ENCODE measurements around the gene GJC1.
"Not testable (repeated sequence)": the region's sequence is repeated elsewhere in the genome, so short reads cannot be mapped to it uniquely, and the experiment has no call there.

GJC1 gene

GRCh38 chr17:44757045-44757917, 72.8 kb downstream of the GJC1 start:
- H3K4me1 ChIP-seq (ENCODE audit: insufficient read depth, low read length): peaks cover 12% of the 10 kb centered on the region
- no peaks in the 10 kb centered on the region for H3K36me3 ChIP-seq (ENCODE audit: insufficient read depth, low read length)
- peaks cover 20% of the 10 kb centered on the region for H3K27me3 ChIP-seq (ENCODE audit: insufficient read depth, low read length)
- no peaks in the 10 kb centered on the region for H3K9me3 ChIP-seq (ENCODE audit: low read length)
- no peak overlapping the region for H2AFZ ChIP-seq (ENCODE audit: low read depth, low read length)
- no peak overlapping the region for H3K4me3 ChIP-seq (ENCODE audit: low read length)

DNA sequence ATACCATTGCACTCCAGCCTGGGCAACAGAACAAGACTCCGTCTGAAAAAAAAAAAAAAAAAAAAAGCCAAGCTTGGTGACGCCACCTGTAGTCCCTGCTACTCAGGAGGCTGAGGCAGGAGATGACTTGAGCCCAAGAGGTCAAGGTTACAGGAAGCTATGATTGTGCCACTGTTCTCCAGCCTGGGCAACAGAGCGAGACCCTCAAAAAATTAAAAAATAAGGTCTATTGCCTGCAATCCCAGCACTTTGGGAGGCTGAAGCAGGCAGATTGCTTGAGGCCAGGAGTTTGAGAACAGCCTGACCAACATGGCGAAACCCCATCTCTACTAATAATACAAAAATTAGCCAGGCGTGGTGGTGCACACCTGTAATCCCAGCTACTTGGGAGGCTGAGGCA, 74.9 kb downstream of the GJC1 start:
- Histone ChIP-seq H3K4me1 (ENCODE audit: insufficient read depth, low read length) (peaks cover 10% of the 10 kb centered on the region), H3K27me3 (ENCODE audit: insufficient read depth, low read length) (peaks cover 15% of the 10 kb centered on the region)
- not testable (repeated sequence) for H3K9me3 ChIP-seq (ENCODE audit: low read length); H3K4me3 ChIP-seq (ENCODE audit: low read length); H3K36me3 ChIP-seq (ENCODE audit: insufficient read depth, low read length); H2AFZ ChIP-seq (ENCODE audit: low read depth, low read length)

DNA sequence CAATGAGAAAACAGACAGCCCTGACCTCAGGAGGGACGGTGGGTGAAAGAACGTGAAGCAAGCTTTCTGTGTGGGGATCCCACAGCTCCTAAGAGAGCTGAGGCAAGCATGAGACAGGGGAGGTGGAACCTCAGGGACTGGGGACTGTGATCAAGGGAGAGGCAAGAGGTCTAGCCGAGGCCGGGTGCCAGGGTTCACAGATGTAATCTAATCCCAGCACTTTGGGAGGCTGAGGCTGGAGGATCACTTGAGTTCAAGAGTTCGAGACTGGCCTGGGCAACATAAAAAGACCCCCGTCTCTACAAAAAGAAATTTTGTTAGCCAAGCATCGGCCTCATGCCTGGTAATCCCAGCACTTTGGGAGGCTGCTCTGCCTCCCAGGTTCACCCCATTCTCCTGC, 75.8 kb downstream of the GJC1 start:
- Histone ChIP-seq H3K9me3 (ENCODE audit: low read length) (no peaks in the 10 kb centered on the region), H3K36me3 (ENCODE audit: insufficient read depth, low read length) (peaks cover 11% of the 10 kb centered on the region), H3K4me3 (ENCODE audit: low read length) (no peak overlapping the region), H3K4me1 (ENCODE audit: insufficient read depth, low read length) (peaks cover 1% of the 10 kb centered on the region), H3K27me3 (ENCODE audit: insufficient read depth, low read length) (peaks cover 7% of the 10 kb centered on the region), H2AFZ (ENCODE audit: low read depth, low read length) (no peak overlapping the region)

- H3K4me1 ChIP-seq (ENCODE audit: insufficient read depth, low read length): no peaks in the 10 kb centered on the region
- no peak overlapping the region for H2AFZ ChIP-seq (ENCODE audit: low read depth, low read length)
- peaks cover 5% of the 10 kb centered on the region for H3K27me3 ChIP-seq (ENCODE audit: insufficient read depth, low read length)
- peaks cover 21% of the 10 kb centered on the region for H3K36me3 ChIP-seq (ENCODE audit: insufficient read depth, low read length)
- H3K9me3 ChIP-seq (ENCODE audit: low read length): no peaks in the 10 kb centered on the region
- no peak overlapping the region for H3K4me3 ChIP-seq (ENCODE audit: low read length)
Observed at GRCh38 chr17:44752953-44753861, 76.9 kb downstream of the GJC1 start.

DNA sequence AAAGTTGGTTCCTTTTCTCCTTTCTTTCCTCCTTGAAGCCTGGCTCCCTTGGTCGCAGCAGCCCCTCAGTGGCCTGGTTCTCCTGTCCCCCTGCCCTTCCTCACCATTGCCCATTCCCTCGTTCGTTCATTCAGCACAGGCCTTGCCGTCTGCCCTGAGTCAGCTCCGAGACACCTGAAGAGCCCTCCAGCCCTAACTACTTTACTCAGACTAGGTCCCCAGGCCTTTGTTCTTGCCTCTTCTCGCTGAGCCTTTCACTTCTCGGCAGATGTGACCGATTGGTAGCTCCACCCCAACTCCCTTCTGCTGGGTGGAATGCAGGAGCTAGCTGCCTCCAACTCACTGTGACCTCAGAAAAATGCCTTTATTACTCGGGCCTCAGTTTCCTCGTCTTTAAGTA, 78.3 kb downstream of the GJC1 start:
- Histone ChIP-seq H3K4me1 (ENCODE audit: insufficient read depth, low read length) (no peaks in the 10 kb centered on the region), H3K4me3 (ENCODE audit: low read length) (no peak overlapping the region), H3K36me3 (ENCODE audit: insufficient read depth, low read length) (peaks cover 35% of the 10 kb centered on the region), H2AFZ (ENCODE audit: low read depth, low read length) (no peak overlapping the region), H3K9me3 (ENCODE audit: low read length) (no peaks in the 10 kb centered on the region), H3K27me3 (ENCODE audit: insufficient read depth, low read length) (no peaks in the 10 kb centered on the region)

- Histone ChIP-seq H3K36me3 (ENCODE audit: insufficient read depth, low read length) (peaks cover 36% of the 10 kb centered on the region), H2AFZ (ENCODE audit: low read depth, low read length) (no peak overlapping the region)
Observed at GRCh38 chr17:44751331-44751730, 78.8 kb downstream of the GJC1 start.

GRCh38 chr17:44749980-44750318, 80.1 kb downstream of the GJC1 start:
- Histone ChIP-seq H2AFZ (ENCODE audit: low read depth, low read length) (no peak overlapping the region), H3K4me3 (ENCODE audit: low read length) (no peak overlapping the region), H3K9me3 (ENCODE audit: low read length) (no peaks in the 10 kb centered on the region), H3K27me3 (ENCODE audit: insufficient read depth, low read length) (no peaks in the 10 kb centered on the region), H3K4me1 (ENCODE audit: insufficient read depth, low read length) (no peaks in the 10 kb centered on the region), H3K36me3 (ENCODE audit: insufficient read depth, low read length) (peaks cover 36% of the 10 kb centered on the region)

More at GRCh38 chr17:44751331-44751730, 78.8 kb downstream of the GJC1 start:
- H3K4me3 ChIP-seq (ENCODE audit: low read length): no peak overlapping the region
- H3K27me3 ChIP-seq (ENCODE audit: insufficient read depth, low read length): no peaks in the 10 kb centered on the region
- H3K9me3 ChIP-seq (ENCODE audit: low read length): no peaks in the 10 kb centered on the region
- no peaks in the 10 kb centered on the region for H3K4me1 ChIP-seq (ENCODE audit: insufficient read depth, low read length)

- Histone ChIP-seq H3K36me3 (ENCODE audit: insufficient read depth, low read length) (peaks cover 36% of the 10 kb centered on the region), H2AFZ (ENCODE audit: low read depth, low read length) (no peak overlapping the region), H3K27me3 (ENCODE audit: insufficient read depth, low read length) (no peaks in the 10 kb centered on the region), H3K4me1 (ENCODE audit: insufficient read depth, low read length) (no peaks in the 10 kb centered on the region), H3K4me3 (ENCODE audit: low read length) (no peak overlapping the region), H3K9me3 (ENCODE audit: low read length) (no peaks in the 10 kb centered on the region)
Observed at GRCh38 chr17:44749076-44749979, 80.8 kb downstream of the GJC1 start.
